Measurements from ENCODE around the gene SYTL3. TPM values are rescaled to one million over a fixed set of nuclear protein-coding genes. Genes with fewer than 3 reads are reported as not detected.
"Not testable (repeated sequence)": the region's sequence is repeated elsewhere in the genome, so short reads cannot be mapped to it uniquely, and the experiment has no call there.

Gene SYTL3
- total RNA-seq, 1 experiment from 2014 or later, result 7.7 TPM

GRCh38 chr6:158662607-158662953 is 12.7 kb downstream of the SYTL3 start:
- no peak for DNase-seq (ENCODE audit: low read depth)

DNA sequence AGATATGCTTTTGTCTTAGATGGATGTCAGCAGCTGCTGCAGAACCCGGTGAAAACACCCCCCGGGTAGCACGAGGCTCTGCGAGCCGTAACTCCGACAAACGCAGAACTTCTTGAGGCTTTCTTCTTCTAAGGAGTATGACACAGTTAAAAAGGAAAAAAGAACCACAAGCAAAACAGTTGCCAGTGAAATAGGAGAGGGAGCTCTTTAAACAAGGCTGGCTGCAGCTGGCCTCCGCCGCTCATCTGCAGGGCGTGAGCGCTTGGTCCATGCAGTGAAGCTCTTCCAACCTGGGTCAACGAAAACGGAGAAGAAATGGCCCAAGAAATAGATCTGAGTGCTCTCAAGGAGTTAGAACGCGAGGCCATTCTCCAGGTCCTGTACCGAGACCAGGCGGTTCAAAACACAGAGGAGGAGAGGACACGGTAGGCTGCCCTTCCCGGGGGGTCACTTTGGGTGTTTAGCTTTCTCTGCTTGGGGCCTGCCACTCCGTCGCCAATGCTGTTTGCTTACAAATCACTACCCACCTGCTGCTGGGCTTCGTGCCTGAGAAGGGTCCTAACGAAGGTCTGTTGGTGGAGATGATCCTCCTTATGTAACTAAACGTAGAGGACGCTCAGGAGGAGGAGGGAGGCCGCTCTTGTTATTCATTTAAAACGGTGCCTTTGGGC is 13.2 kb downstream of the SYTL3 start:
- peak; percentile 45 for DNase-seq (ENCODE audit: low read depth)

GRCh38 chr6:158663625-158664165 is 13.8 kb downstream of the SYTL3 start:
- no peak for DNase-seq (ENCODE audit: low read depth)

GRCh38 chr6:158665332-158665731 is 15.5 kb downstream of the SYTL3 start:
- DNase-seq (ENCODE audit: low read depth), result no peak

- DNase-seq (ENCODE audit: low read depth), result no peak
Observed at GRCh38 chr6:158666628-158667359, 16.9 kb downstream of the SYTL3 start.

GRCh38 chr6:158667360-158667981 is 17.6 kb downstream of the SYTL3 start:
- no peak for DNase-seq (ENCODE audit: low read depth)

GRCh38 chr6:158668707-158669103 is 18.9 kb downstream of the SYTL3 start:
- no peak for DNase-seq (ENCODE audit: low read depth)

DNA sequence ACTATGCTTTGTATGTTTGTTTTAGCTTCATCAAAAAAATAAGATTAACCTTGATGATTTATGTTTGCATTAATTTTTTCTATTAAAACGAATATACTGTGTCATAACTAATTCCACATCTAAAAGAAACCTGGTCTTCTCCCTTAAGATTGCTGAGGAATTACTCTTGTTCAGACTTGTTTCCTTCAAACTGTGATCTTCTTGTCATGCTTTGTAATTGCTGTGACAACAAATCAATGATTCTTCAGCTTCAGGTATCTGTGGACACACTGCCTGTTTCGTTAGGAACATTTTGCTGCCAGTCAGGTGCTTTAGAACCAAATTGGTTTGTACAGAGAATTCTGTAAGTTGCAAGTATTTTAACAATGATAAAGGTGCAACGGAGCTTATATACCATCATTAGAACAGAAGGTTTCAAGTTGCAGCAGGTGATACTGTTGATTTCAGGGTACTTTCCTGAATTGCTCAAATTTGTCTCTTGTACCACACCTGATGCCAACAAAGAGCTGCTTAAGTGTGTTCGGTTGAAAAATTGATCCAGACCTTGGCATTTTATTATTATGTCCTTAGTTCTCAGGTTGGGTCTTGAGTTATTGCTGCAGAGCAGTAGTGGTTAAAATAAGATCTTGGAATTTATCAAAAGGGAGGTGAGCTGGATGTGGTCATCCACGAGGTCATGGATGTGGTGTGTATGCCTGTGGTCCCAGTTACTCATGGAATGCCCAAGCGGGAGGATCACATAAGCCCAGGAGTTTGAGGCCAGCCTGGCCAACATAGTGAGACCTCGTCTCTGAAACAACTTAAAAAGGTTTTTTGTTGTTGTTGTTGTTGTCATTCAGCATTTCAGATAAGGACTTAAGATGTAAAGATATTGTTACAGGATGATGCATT is 19.5 kb downstream of the SYTL3 start:
- DNase-seq (ENCODE audit: low read depth), result peak; percentile 76

GRCh38 chr6:158672119-158672518 is 22.3 kb downstream of the SYTL3 start:
- DNase-seq (ENCODE audit: low read depth), result not testable (repeated sequence)

DNA sequence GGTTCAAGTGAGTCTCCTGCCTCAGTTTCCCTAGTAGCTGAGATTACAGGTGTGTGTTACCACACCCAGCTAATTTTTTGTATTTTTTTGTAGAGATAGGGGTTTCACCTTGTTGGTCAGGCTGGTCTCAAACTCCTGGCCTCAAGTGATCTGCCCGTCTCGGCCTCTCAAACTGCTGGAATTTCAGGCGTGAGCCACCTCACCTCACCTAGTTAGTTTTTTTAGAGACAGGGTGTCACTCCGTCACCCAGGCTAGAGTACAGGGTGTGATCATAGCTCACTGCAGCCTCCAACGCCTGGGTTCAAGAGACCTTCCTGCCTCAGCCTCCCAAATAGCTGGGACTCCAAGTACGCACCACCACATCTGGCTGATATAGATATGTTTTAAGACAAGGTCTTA is 22.9 kb downstream of the SYTL3 start:
- no peak for DNase-seq (ENCODE audit: low read depth)

DNA sequence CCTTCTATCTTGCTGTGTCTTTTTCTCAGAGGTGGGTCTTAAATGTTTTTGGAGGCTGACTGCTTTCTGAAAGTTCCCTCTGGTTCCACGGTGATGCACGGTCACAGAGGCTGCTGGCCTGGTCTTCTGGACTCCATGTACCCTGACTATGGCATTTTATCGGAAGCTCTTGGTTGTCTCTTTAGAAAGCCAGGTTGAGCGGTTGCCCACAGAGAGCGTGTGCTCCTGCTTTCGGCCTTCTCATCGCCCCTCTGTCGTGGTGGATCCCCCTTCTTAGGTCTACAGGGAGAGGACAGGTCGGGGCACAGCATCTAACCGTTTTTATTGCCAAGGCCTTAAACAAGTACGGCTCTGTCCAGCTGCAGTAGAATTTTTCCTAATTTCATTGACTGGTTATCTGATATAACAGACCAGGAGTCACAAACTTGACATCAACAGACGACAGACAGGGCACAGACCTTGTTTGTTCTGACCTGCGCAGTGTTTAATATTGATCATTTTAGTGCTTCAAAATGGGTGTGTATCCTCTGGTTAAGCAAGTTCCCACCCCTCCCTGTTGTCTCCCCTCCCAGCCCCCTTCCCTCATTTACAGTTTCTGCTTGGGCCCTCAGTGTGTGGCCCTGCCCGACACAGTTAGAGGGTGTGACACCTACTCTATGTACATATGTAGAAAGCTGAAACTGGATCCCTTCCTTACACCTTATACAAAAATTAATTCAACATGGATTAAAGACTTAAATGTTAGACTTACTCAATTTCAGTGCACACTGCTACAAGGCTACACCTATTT is 24.7 kb downstream of the SYTL3 start:
- no peak for DNase-seq (ENCODE audit: low read depth)

- not testable (repeated sequence) for DNase-seq (ENCODE audit: low read depth)
Observed at GRCh38 chr6:158677094-158677493, 27.2 kb downstream of the SYTL3 start.

DNA sequence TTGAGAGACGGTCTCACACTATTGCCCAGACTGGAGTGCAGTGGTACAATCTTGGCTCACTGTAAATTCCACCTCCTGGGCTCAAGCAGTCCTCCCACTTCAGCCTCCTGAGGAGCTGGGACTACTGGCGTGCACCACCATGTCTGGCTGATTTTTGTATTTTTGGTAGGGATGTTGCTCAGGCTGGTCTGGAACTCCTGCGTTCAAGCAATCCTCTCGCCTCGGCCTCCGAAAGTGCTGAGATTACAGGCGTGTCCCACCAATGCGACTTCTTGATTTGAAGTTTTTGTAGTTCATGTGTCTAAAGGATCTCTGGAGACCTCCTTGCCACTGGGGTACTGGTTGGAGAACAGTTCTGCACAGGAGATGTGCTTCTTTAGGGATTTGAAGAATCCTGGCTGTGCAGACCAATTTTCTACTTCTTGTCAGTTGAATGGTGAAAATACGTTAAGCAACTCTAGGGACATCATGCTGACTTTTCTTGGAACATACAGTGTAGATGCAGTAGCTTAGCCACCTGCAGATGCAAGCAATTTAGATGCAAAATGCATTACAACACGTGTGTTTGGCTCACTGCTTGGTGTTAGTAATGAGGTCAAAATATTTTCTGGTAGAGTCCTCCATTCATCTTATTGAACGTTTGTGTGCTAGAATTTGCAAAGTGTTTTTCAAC is 28.2 kb downstream of the SYTL3 start:
- no peak for DNase-seq (ENCODE audit: low read depth)

- no peak for DNase-seq (ENCODE audit: low read depth)
Observed at GRCh38 chr6:158680015-158680414, 30.2 kb downstream of the SYTL3 start.

GRCh38 chr6:158680481-158680880 is 30.6 kb downstream of the SYTL3 start:
- no peak for DNase-seq (ENCODE audit: low read depth)

DNA sequence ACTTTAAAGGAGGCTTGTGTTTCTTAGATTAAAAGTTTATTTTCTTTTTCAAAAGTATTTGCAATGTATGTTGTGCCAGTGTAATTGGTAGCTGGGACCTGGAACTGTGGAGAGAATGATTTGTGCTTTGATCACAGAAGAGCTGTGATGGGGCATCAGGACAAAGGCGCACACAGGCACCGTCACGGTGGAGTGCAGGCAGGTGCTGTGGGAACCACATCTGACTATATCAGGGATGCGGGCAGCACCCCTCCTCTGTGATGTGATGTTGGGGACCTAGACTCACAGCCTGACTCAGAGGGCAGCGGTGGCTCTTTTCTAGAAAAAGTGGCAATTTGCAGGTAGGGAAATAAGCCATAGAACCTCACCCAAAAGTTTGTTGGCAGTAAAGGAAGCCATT is 34.5 kb downstream of the SYTL3 start:
- DNase-seq (ENCODE audit: low read depth), result no peak

DNA sequence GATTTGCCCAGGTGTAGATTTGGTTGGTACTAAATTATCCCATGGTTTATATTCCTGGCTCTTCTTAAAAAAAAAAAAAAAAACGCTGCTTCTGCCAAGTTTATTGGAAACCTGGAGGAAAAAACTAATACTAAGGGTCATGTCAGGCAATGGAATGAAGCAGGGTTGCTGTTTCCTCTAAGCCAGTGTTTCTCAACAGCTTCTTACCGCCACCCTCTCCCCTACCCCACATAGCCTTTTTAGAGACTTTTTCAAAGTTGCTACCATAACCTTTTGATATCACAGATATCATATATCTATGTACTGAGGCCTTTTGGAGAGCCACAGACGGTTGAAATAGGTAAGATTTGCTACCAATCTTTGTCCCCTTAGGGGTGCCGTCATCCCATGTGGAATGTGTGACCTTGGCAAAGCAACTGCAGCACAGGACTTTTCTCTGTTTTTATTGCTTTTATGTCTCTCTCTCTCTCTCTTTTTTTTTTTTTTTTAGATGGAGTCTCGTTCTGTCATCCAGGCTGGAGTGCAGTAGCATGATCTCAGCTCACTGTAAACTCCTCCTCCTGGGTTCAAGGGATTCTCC is 35.0 kb downstream of the SYTL3 start:
- DNase-seq (ENCODE audit: low read depth), result no peak

DNA sequence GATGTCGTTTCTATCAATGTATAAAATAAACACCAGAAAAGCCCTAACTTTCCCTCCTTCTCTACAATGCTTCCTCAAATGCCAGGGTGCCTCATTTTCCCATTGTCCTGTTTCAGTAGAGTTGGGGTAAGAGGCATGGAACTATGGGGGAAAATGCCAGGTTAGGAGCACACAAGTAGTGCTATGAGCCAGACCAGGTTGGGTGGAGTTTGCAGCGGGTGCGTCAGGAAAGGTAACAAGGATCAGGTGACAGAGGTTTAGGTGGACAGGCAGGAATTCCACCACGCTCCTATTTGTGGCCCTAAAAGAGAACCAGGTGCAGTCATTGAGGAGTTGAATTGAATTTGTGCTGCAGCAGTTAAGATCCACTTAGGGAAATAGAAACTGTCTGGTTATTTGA is 36.5 kb downstream of the SYTL3 start:
- DNase-seq (ENCODE audit: low read depth), result no peak

DNA sequence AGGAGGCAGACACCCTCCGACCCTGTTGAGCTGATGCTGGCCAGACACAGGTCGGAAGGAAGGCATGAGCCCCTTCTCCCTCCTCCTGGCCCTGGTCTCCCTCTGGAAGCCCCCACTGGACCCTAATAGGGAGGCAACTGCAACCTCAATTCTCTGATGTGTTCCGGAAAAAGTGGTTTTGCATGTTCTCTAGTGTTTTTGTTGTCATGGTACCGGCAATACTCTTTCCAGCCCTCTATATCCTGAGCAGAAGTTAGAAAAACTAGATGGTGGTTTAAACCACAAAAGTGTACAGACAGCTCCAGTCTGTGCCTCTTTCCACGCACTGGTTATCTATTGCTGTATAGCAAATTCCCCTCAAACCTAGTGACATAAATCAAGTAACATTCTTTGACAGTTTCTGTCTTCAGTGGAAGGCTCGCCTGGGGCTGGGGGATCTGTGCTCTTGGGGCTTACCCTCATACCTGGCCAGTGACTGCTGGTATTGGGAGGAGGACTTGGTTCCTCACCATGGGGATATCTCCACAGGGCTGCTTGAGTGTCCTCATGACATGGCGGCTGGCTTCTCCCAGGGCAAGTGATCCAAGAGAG is 37.0 kb downstream of the SYTL3 start:
- no peak for DNase-seq (ENCODE audit: low read depth)

DNA sequence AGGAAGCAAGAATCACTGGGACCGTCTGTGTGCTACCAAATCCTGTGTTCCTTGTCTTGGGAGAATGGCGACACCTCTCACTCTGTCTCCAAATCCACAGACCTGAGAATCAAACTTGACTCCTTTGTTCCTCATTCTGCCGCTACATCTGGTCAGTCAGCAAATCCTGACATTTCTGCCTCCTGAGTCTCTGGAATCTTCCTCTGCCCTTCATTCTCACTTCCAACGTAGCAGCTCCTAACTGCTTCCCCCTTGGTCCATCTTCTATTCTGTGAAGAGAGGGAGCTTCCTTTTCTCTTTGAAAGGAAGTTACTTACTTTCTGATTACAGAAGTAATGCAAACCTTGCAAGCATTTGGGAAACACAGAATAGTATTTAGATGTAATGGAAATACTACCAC is 37.7 kb downstream of the SYTL3 start:
- DNase-seq (ENCODE audit: low read depth), result no peak

Measured in M059J (cell line).